ENCODE results near the gene DIPK2A.

DNA sequence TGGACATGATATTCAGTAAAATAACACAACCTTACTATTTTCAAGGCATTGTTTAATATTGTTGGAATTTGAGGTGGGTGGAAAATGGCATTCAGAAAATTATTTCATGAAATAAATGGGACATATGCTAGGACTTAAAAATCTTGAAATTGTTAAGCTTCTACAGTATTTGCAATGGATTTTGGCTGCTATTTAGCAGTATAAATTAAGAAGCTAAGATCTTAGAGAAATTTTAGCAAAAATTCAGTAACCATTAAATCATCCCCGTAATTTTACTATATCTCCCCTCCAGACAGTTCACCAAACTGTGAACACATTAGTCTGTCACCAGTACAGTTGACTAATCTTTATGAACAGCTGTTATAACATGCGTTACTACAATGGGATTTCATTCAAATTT is 8.2 kb downstream of the DIPK2A start:
- TF ChIP-seq, protein P1, sequence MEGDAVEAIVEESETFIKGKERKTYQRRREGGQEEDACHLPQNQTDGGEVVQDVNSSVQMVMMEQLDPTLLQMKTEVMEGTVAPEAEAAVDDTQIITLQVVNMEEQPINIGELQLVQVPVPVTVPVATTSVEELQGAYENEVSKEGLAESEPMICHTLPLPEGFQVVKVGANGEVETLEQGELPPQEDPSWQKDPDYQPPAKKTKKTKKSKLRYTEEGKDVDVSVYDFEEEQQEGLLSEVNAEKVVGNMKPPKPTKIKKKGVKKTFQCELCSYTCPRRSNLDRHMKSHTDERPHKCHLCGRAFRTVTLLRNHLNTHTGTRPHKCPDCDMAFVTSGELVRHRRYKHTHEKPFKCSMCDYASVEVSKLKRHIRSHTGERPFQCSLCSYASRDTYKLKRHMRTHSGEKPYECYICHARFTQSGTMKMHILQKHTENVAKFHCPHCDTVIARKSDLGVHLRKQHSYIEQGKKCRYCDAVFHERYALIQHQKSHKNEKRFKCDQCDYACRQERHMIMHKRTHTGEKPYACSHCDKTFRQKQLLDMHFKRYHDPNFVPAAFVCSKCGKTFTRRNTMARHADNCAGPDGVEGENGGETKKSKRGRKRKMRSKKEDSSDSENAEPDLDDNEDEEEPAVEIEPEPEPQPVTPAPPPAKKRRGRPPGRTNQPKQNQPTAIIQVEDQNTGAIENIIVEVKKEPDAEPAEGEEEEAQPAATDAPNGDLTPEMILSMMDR (IDR thresholded peaks at IDR 0.05 in 2 of 3, conservative IDR thresholded peaks at IDR 0.05 in 1 of 3; ENCODE audit: borderline replicate concordance in 1 of 3, insufficient read depth in 1 of 3, low read depth in 2 of 3, low read length in 2 of 3), result no peak
- TF ChIP-seq EZH2 (IDR thresholded peaks at IDR 0.05) (no peak), TCF7L2 (IDR thresholded peaks at IDR 0.05; ENCODE audit: borderline replicate concordance, extremely low read depth, insufficient read depth, insufficient read length) (no peak), RAD21 (IDR thresholded peaks at IDR 0.05; ENCODE audit: low read depth) (no peak), EZH2phosphoT487 (IDR thresholded peaks at IDR 0.05; ENCODE audit: borderline replicate concordance) (no peak), POLR2A (IDR thresholded peaks at IDR 0.05; ENCODE audit: borderline replicate concordance, extremely low read depth, insufficient read depth, insufficient read length) (no peak), YY1 (IDR thresholded peaks at IDR 0.05; ENCODE audit: extremely low read depth, insufficient replicate concordance, low read depth, low read length) (no peak), CBX3 (IDR thresholded peaks at IDR 0.05; ENCODE audit: low read depth) (no peak), SIN3A (IDR thresholded peaks at IDR 0.05; ENCODE audit: low read depth) (no peak), SP1 (IDR thresholded peaks at IDR 0.05; ENCODE audit: low read depth) (no peak)
- TF ChIP-seq, protein P2, sequence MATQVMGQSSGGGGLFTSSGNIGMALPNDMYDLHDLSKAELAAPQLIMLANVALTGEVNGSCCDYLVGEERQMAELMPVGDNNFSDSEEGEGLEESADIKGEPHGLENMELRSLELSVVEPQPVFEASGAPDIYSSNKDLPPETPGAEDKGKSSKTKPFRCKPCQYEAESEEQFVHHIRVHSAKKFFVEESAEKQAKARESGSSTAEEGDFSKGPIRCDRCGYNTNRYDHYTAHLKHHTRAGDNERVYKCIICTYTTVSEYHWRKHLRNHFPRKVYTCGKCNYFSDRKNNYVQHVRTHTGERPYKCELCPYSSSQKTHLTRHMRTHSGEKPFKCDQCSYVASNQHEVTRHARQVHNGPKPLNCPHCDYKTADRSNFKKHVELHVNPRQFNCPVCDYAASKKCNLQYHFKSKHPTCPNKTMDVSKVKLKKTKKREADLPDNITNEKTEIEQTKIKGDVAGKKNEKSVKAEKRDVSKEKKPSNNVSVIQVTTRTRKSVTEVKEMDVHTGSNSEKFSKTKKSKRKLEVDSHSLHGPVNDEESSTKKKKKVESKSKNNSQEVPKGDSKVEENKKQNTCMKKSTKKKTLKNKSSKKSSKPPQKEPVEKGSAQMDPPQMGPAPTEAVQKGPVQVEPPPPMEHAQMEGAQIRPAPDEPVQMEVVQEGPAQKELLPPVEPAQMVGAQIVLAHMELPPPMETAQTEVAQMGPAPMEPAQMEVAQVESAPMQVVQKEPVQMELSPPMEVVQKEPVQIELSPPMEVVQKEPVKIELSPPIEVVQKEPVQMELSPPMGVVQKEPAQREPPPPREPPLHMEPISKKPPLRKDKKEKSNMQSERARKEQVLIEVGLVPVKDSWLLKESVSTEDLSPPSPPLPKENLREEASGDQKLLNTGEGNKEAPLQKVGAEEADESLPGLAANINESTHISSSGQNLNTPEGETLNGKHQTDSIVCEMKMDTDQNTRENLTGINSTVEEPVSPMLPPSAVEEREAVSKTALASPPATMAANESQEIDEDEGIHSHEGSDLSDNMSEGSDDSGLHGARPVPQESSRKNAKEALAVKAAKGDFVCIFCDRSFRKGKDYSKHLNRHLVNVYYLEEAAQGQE (IDR thresholded peaks at IDR 0.05; ENCODE audit: low read depth), result no peak
- TF ChIP-seq, protein P3, sequence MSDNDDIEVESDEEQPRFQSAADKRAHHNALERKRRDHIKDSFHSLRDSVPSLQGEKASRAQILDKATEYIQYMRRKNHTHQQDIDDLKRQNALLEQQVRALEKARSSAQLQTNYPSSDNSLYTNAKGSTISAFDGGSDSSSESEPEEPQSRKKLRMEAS (IDR thresholded peaks at IDR 0.05), result no peak

All from HCT116 (cell line).